Neural progenitor cell (in vitro differentiated cells): ENCODE data around the gene MYO15A. TPM values are rescaled to one million over a fixed set of nuclear protein-coding genes. Genes with fewer than 3 reads are reported as not detected.

ENCODE experiments used
- DNase-seq: peaks from one replicate; pipeline ENCODE4 v3.0.0-alpha.2; 2016; ENCODE audit warnings: low spot score
- H2AFZ ChIP-seq: fragments of 200-600 bp; sonication (generic); replicated peaks from 2 replicates; pipeline ENCODE4 v1.6.1; 2016; ENCODE audit warnings: antibody characterized with exemption
- H3F3A ChIP-seq: fragments of 200-600 bp; sonication (generic); 2 replicates; pipeline ENCODE4 v1.6.1; 2016; ENCODE audit warnings: antibody characterized with exemption, low read depth
- H3K27ac ChIP-seq: fragments of 200-600 bp; sonication (generic); 2 replicates; pipeline ENCODE4 v1.5.1; 2016; ENCODE audit warnings: mild to moderate bottlenecking
- H3K27me3 ChIP-seq: fragments of 200-600 bp; sonication (generic); 2 replicates; pipeline ENCODE4 v1.6.1; 2016; ENCODE audit warnings: mild to moderate bottlenecking, moderate library complexity
- H3K36me3 ChIP-seq: fragments of 200-600 bp; sonication (generic); 2 replicates; pipeline ENCODE4 v1.5.1; 2016
- H3K4me1 ChIP-seq: fragments of 200-600 bp; sonication (generic); 2 replicates; pipeline ENCODE4 v1.6.1; 2016; ENCODE audit warnings: mixed run types
- H3K4me2 ChIP-seq: fragments of 200-600 bp; sonication (generic); 2 replicates; pipeline ENCODE4 v1.6.1; 2016
- H3K4me3 ChIP-seq: fragments of 200-600 bp; sonication (generic); 2 replicates; pipeline ENCODE4 v1.5.1; 2016
- H3K79me2 ChIP-seq: fragments of 200-600 bp; sonication (generic); 2 replicates; pipeline ENCODE4 v1.6.1; 2016; ENCODE audit warnings: low read depth
- H3K9ac ChIP-seq: fragments of 200-600 bp; sonication (generic); 2 replicates; pipeline ENCODE4 v1.6.1; 2016
- H3K9me3 ChIP-seq: fragments of 200-600 bp; sonication (generic); 2 replicates; pipeline ENCODE4 v1.5.1; 2016; ENCODE audit warnings: low read depth
- H4K20me1 ChIP-seq: fragments of 200-600 bp; sonication (generic); 2 replicates; pipeline ENCODE4 v1.6.1; 2016; ENCODE audit warnings: low read depth
- H3K27ac Mint-ChIP-seq: 3 replicates; pipeline ENCODE4 v1.8.0; 2021; ENCODE audit warnings: mixed read lengths
- H3K27me3 Mint-ChIP-seq: 2 replicates; pipeline ENCODE4 v1.8.0; 2022; ENCODE audit warnings: low read depth, mild to moderate bottlenecking, inconsistent platforms, moderate library complexity, mixed read lengths; ENCODE audit not compliant: insufficient read depth
- H3K36me3 Mint-ChIP-seq: 3 replicates; pipeline ENCODE4 v1.8.0; 2021; ENCODE audit warnings: mixed read lengths
- H3K4me1 Mint-ChIP-seq: 3 replicates; pipeline ENCODE4 v1.8.0; 2021; ENCODE audit warnings: mixed read lengths
- H3K4me3 Mint-ChIP-seq: 3 replicates; pipeline ENCODE4 v1.8.0; 2021; ENCODE audit warnings: mild to moderate bottlenecking, moderate library complexity, mixed read lengths
- H3K9me3 Mint-ChIP-seq: 3 replicates; pipeline ENCODE4 v1.8.0; 2020; ENCODE audit warnings: mixed read lengths
- EZH2 ChIP-seq: fragments of 200-600 bp; sonication (generic); IDR thresholded peaks from 2 replicates; pipeline ENCODE4 v1.6.1; 2017; ENCODE audit warnings: antibody characterized with exemption, mild to moderate bottlenecking, moderate library complexity
- EZH2phosphoT487 ChIP-seq: fragments of 200-600 bp; sonication (generic); IDR thresholded peaks from 2 replicates; pipeline ENCODE4 v1.6.1; 2017; ENCODE audit warnings: antibody characterized with exemption
- total RNA-seq: library from RNA; depleted of rRNA; stranded (reverse); fragments of >200 nt; gene quantifications from 2 replicates; pipeline ENCODE4 v1.2.3, GENCODE V29; 2015; ENCODE audit warnings: low replicate concordance
- TF ChIP-seq, protein P1 (sequence below): fragments of 200-600 bp; sonication (generic); IDR thresholded peaks from 2 replicates; pipeline ENCODE4 v1.5.1; 2017; ENCODE audit warnings: antibody characterized with exemption, mild to moderate bottlenecking

MYO15A gene
- total RNA-seq, 1 donor from 2014 or later: 1.2 TPM

DNA sequence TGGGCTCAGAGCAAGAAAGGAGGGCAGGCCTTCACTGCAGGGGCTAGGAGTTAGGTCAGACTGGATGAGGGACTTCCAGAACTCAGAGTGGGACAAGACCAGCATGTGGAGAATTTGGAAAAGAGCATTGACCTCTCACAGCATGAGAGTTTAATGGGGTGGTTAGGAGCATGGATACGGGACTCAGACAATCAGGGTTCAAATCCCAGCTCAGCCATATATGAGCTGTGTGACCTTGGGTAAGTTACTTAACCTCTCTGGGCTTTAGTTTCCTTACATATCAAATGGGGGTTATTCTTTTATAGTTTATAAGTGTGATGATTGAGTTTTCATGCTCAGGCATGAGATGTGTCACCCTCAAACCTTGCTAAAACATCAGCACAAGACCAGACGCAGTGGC is 37.7 kb downstream of the MYO15A start:
- no peak for DNase-seq
- H3K27me3 Mint-ChIP-seq: peaks cover 2% of the 10 kb centered on the region
- H3K27ac Mint-ChIP-seq: no peak overlapping the region
- Histone ChIP-seq H4K20me1 (no peaks in the 10 kb centered on the region), H3K9ac (no peak overlapping the region), H3K9me3 (no peaks in the 10 kb centered on the region), H3F3A (peaks cover 6% of the 10 kb centered on the region), H2AFZ (no peak overlapping the region), H3K4me3 (no peak overlapping the region), H3K4me2 (no peak overlapping the region), H3K36me3 (no peaks in the 10 kb centered on the region), H3K79me2 (no peaks in the 10 kb centered on the region), H3K27me3 (no peaks in the 10 kb centered on the region), H3K4me1 (peaks cover 3% of the 10 kb centered on the region), H3K27ac (no peak overlapping the region)
- TF ChIP-seq EZH2: no peak
- no peak for TF ChIP-seq EZH2phosphoT487
- TF ChIP-seq, protein P1, sequence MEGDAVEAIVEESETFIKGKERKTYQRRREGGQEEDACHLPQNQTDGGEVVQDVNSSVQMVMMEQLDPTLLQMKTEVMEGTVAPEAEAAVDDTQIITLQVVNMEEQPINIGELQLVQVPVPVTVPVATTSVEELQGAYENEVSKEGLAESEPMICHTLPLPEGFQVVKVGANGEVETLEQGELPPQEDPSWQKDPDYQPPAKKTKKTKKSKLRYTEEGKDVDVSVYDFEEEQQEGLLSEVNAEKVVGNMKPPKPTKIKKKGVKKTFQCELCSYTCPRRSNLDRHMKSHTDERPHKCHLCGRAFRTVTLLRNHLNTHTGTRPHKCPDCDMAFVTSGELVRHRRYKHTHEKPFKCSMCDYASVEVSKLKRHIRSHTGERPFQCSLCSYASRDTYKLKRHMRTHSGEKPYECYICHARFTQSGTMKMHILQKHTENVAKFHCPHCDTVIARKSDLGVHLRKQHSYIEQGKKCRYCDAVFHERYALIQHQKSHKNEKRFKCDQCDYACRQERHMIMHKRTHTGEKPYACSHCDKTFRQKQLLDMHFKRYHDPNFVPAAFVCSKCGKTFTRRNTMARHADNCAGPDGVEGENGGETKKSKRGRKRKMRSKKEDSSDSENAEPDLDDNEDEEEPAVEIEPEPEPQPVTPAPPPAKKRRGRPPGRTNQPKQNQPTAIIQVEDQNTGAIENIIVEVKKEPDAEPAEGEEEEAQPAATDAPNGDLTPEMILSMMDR: no peak
- H3K36me3 Mint-ChIP-seq: no peaks in the 10 kb centered on the region
- no peaks in the 10 kb centered on the region for H3K9me3 Mint-ChIP-seq
- H3K4me3 Mint-ChIP-seq: no peak overlapping the region
- peaks cover 21% of the 10 kb centered on the region for H3K4me1 Mint-ChIP-seq

GRCh38 chr17:18146980-18147379 is 38.4 kb downstream of the MYO15A start:
- no peaks in the 10 kb centered on the region for H3K79me2 ChIP-seq
- H3K27ac ChIP-seq: no peak overlapping the region
- DNase-seq: no peak
- no peak overlapping the region for H3K4me3 ChIP-seq
- no peaks in the 10 kb centered on the region for H3K36me3 Mint-ChIP-seq
- peaks cover 2% of the 10 kb centered on the region for H3K27me3 Mint-ChIP-seq
- no peaks in the 10 kb centered on the region for H3K36me3 ChIP-seq
- TF ChIP-seq EZH2phosphoT487: no peak
- TF ChIP-seq EZH2: no peak
- TF ChIP-seq, protein P1: no peak
- peaks cover 3% of the 10 kb centered on the region for H3K4me1 ChIP-seq
- H3K9me3 ChIP-seq: no peaks in the 10 kb centered on the region
- no peaks in the 10 kb centered on the region for H3K27me3 ChIP-seq
- no peaks in the 10 kb centered on the region for H3K9me3 Mint-ChIP-seq
- no peak overlapping the region for H3K9ac ChIP-seq
- H4K20me1 ChIP-seq: no peaks in the 10 kb centered on the region
- no peak overlapping the region for H3K4me3 Mint-ChIP-seq
- peaks cover 22% of the 10 kb centered on the region for H3K4me1 Mint-ChIP-seq
- H3F3A ChIP-seq: peaks cover 6% of the 10 kb centered on the region
- no peak overlapping the region for H3K4me2 ChIP-seq
- H3K27ac Mint-ChIP-seq: no peak overlapping the region
- no peak overlapping the region for H2AFZ ChIP-seq

DNA sequence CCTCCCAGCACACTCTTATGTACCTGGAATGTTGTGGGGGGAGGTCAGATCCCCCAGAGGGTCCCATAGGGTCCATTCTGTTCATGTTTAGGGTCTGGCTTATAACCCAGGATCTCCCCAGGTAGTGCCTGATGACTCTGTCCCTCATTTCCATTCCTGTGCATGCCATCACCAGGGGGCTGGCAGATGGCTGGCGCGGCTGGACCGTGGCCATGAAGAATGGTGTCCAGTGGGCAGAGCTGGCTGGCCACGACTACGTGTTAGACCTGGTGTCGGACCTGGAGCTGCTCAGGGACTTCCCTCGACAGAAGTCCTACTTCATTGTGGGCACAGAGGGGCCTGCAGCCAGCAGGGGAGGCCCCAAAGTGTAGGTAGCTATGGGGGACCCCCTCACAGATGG is 40.0 kb downstream of the MYO15A start:
- Histone ChIP-seq H2AFZ (no peak overlapping the region), H3F3A (peaks cover 18% of the 10 kb centered on the region), H3K4me3 (no peak overlapping the region), H3K79me2 (no peaks in the 10 kb centered on the region), H3K4me2 (no peak overlapping the region), H3K27ac (no peak overlapping the region), H3K36me3 (no peaks in the 10 kb centered on the region), H3K9ac (no peak overlapping the region), H3K27me3 (no peaks in the 10 kb centered on the region), H4K20me1 (no peaks in the 10 kb centered on the region), H3K4me1 (peaks cover 6% of the 10 kb centered on the region), H3K9me3 (no peaks in the 10 kb centered on the region)
- TF ChIP-seq EZH2phosphoT487 (no peak), EZH2 (no peak)
- TF ChIP-seq, protein P1: no peak
- H3K9me3 Mint-ChIP-seq: no peaks in the 10 kb centered on the region
- no peak overlapping the region for H3K4me3 Mint-ChIP-seq
- peaks cover 3% of the 10 kb centered on the region for H3K27me3 Mint-ChIP-seq
- peaks cover 28% of the 10 kb centered on the region for H3K4me1 Mint-ChIP-seq
- H3K27ac Mint-ChIP-seq: no peak overlapping the region
- no peak for DNase-seq
- H3K36me3 Mint-ChIP-seq: no peaks in the 10 kb centered on the region

- Histone ChIP-seq H3K79me2 (no peaks in the 10 kb centered on the region), H3K9me3 (no peaks in the 10 kb centered on the region), H3K4me3 (no peak overlapping the region), H3K27ac (no peak overlapping the region), H3K36me3 (no peaks in the 10 kb centered on the region), H3K27me3 (no peaks in the 10 kb centered on the region), H3K4me2 (no peak overlapping the region), H3F3A (peaks cover 25% of the 10 kb centered on the region), H3K4me1 (peaks cover 9% of the 10 kb centered on the region), H3K9ac (no peak overlapping the region), H4K20me1 (no peaks in the 10 kb centered on the region), H2AFZ (no peak overlapping the region)
- TF ChIP-seq, protein P1: no peak
- TF ChIP-seq EZH2phosphoT487 (no peak), EZH2 (no peak)
- H3K36me3 Mint-ChIP-seq: no peaks in the 10 kb centered on the region
- H3K27me3 Mint-ChIP-seq: peaks cover 4% of the 10 kb centered on the region
- peak overlapping the region; percentile 57 for H3K27ac Mint-ChIP-seq
- H3K4me3 Mint-ChIP-seq: peak overlapping the region; percentile 55
- H3K9me3 Mint-ChIP-seq: no peaks in the 10 kb centered on the region
- DNase-seq: no peak
- peaks cover 46% of the 10 kb centered on the region for H3K4me1 Mint-ChIP-seq
Measured at GRCh38 chr17:18151290-18151689, 42.7 kb downstream of the MYO15A start.
